Measurements from ENCODE around the gene TOM1. TPM values are rescaled to one million over a fixed set of nuclear protein-coding genes. Genes with fewer than 3 reads are reported as not detected.

TOM1 gene
- total and polyA plus RNA-seq, 4 donors = 17.9 to 53.0 (median 50.5) TPM

- no peaks in the 10 kb centered on the region for H3K9me3 ChIP-seq (ENCODE audit: control insufficient read depth in 4 of 4, low read length in 3 of 4)
- WGBS = 67% methylated on average over 27 of the region's 27 CpGs
- peak overlapping the region in 1 of 2 donors; percentile 33 for H3K9ac ChIP-seq (ENCODE audit: low read depth in 1 of 2, low read length in 2 of 2)
- H3K27ac ChIP-seq (ENCODE audit: low read depth in 1 of 2, low read length in 2 of 2) = peak overlapping the region; percentile 10 to 70
- H3K36me3 ChIP-seq (ENCODE audit: control insufficient read depth in 4 of 4, insufficient read depth in 3 of 4, low read depth in 1 of 4, low read length in 3 of 4) = peaks cover 12 to 22% (median 16%) of the 10 kb centered on the region in 4 donors
- no peak for DNase-seq (ENCODE audit: low spot score)
- no peaks in the 10 kb centered on the region for H3K27me3 ChIP-seq (ENCODE audit: control insufficient read depth in 4 of 4, insufficient read depth in 4 of 4, low read length in 3 of 4)
- peaks cover 12 to 53% (median 35%) of the 10 kb centered on the region in 4 donors for H3K4me1 ChIP-seq (ENCODE audit: control insufficient read depth in 4 of 4, insufficient read depth in 4 of 4, low read length in 3 of 4)
- TF ChIP-seq MAX (IDR thresholded peaks at IDR 0.05) (no peak), HNF4A (conservative IDR thresholded peaks at IDR 0.05) (no peak), CTCF (IDR thresholded peaks at IDR 0.05; ENCODE audit: low read depth, low read length, missing input control) (no peak), JUND (IDR thresholded peaks at IDR 0.05) (no peak), YY1 (IDR thresholded peaks at IDR 0.05) (no peak), HNF4G (IDR thresholded peaks at IDR 0.05) (no peak), ZBTB33 (IDR thresholded peaks at IDR 0.05) (no peak), EGR1 (IDR thresholded peaks at IDR 0.05; ENCODE audit: low read depth in 2 of 2) (no peak)
- H3K4me3 ChIP-seq (ENCODE audit: low read depth in 1 of 3, low read length in 3 of 3) = no peak overlapping the region
These were observed 16.4 kb downstream of the TOM1 start for GRCh38 chr22:35315855-35316745.

GRCh38 chr22:35316751-35317150 is 17.1 kb downstream of the TOM1 start:
- no peak overlapping the region for H3K9ac ChIP-seq (ENCODE audit: low read depth in 1 of 2, low read length in 2 of 2)
- no peak for DNase-seq (ENCODE audit: low spot score)
- no peaks in the 10 kb centered on the region for H3K9me3 ChIP-seq (ENCODE audit: control insufficient read depth in 4 of 4, low read length in 3 of 4)
- TF ChIP-seq YY1 (IDR thresholded peaks at IDR 0.05) = no peak
- TF ChIP-seq FOXA1 (IDR thresholded peaks at IDR 0.05) = no peak
- no peak for TF ChIP-seq TAF1 (conservative IDR thresholded peaks at IDR 0.05)
- TF ChIP-seq HNF4A (conservative IDR thresholded peaks at IDR 0.05) = no peak
- TF ChIP-seq GABPA (IDR thresholded peaks at IDR 0.05 in 1 of 2, conservative IDR thresholded peaks at IDR 0.05 in 1 of 2) = no peak
- no peak for TF ChIP-seq RXRA (IDR thresholded peaks at IDR 0.05)
- peaks cover 12 to 24% (median 16%) of the 10 kb centered on the region in 4 donors for H3K36me3 ChIP-seq (ENCODE audit: control insufficient read depth in 4 of 4, insufficient read depth in 3 of 4, low read depth in 1 of 4, low read length in 3 of 4)
- peaks cover 9 to 47% (median 33%) of the 10 kb centered on the region in 4 donors for H3K4me1 ChIP-seq (ENCODE audit: control insufficient read depth in 4 of 4, insufficient read depth in 4 of 4, low read length in 3 of 4)
- WGBS = 95% methylated on average over 7 of the region's 7 CpGs
- H3K27ac ChIP-seq (ENCODE audit: low read depth in 1 of 2, low read length in 2 of 2) = no peak overlapping the region
- H3K4me3 ChIP-seq (ENCODE audit: low read depth in 1 of 3, low read length in 3 of 3) = no peak overlapping the region
- H3K27me3 ChIP-seq (ENCODE audit: control insufficient read depth in 4 of 4, insufficient read depth in 4 of 4, low read length in 3 of 4) = no peaks in the 10 kb centered on the region

Data from liver (tissue), 9 donors.